Esophagus mucosa (tissue), 1 donor: ENCODE data around the gene BTBD7. TPM values are rescaled to one million over a fixed set of nuclear protein-coding genes. Genes with fewer than 3 reads are reported as not detected.
"Not testable (repeated sequence)": the region's sequence is repeated elsewhere in the genome, so short reads cannot be mapped to it uniquely, and the experiment has no call there.

Source experiments
- ATAC-seq: fragments of 200-7000 bp; cut with Tn5 transposase; one replicate; pipeline ENCODE4 v1.9.1; 2020
- total RNA-seq: library from RNA; stranded (reverse); gene quantifications from one replicate; pipeline ENCODE4 v1.2.4, GENCODE V29; 2023
- donor health status: DM: yes; HTN: yes; CAD: no.

Gene BTBD7
- total RNA-seq, 1 donor from 2014 or later = 26.6 TPM

DNA sequence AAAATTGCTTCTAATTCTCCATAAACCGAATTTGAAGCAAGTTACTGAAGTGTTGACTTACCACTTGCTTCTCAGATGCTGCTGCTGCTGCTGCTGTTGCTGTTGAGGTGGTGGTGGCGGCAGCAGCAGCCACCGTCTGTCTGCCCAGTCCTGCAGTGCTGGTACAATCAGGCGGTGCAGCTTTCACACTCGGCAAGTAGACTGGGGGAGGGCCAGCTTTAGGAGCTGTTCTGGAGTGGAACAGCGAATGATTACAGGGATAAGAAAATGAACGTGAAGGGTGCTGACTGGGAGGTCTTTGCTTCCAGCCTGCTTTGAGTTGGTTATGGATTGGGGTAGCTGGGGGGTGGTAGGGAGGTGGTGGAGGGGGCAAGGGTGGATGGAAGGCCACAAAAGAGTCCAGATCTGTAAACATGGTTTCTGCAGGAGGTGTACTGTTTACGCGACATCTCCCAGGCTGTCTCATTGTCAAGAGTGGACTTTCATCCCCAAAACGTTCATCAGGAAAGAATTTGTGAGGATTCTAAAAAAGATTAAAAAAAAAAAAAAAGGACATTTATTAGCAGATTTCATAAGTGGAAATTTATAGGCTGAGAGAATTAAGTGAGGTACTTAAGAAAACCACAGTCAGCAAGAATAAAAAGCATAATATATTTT is 86.9 kb downstream of the BTBD7 start:
- no peak for ATAC-seq

DNA sequence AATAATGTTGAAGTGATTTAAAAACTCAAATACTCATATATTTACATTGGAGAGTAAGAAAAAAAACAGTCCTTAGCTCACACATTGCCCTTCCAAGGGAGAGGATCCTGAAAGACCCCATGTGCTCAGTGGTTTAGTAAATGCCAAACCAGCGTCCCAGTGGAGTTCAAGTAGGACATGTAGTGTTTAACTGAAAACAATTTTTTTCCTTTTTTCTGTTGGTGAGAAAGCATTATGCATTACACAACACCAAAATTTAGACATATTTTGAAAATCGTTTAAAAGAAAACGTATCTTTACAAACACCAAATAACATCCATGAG is 92.2 kb downstream of the BTBD7 start:
- no peak for ATAC-seq

DNA sequence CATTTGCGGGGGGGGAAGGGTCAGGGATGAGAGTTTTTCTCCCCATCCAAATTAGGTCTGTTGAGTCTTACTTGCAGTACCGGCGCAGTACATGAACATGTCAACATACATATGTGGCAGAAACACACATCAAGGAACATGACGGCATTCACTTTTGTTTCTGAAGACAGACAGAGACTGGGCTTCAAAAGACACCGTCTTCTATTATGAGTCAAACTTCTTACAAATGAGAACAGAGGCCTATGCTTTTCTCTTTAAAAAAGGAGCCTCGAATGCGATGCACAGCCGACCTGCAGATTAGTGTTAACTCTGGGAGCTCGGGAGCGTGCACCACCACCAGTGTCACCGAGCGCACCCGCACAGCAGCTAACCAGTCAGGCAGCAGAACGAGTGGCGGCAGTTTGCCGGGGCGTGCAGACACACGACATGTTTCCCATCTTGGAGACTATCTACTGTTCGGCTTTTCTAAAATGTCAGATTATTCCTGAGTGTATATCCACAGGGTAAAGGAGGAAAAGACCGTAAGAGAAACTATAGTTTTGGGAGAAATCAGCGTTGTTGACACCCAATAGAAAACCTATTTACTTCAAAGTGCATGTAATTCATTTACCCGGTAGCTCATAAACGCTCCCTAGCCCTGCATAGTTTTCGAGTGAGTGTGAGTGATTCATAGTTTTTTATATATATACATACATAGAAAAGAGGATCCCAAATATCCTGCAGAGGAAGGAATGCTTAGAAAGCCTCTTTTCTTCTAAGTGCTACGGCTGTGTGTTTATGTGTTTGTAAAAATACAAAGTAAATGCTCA is 92.8 kb downstream of the BTBD7 start:
- no peak for ATAC-seq

DNA sequence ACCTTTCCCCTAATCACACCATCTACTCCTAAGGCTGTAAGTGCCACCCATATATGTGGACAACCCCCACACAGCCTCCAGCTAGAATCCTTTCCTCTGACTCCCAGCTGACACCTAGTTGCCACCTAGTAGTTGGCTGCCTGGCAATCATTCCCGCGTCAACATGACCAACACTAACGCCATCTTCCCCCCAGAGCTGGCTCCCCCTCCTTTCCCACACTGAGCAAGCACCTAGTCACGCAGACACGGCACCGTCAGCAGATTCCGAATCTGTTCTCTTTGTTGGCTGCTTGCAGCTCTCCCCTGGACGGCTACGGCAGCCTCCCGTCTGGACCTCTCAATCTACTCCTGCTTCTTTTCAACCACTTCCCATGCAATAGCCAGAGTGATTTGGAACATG is 98.0 kb downstream of the BTBD7 start:
- peak; percentile 65 for ATAC-seq

DNA sequence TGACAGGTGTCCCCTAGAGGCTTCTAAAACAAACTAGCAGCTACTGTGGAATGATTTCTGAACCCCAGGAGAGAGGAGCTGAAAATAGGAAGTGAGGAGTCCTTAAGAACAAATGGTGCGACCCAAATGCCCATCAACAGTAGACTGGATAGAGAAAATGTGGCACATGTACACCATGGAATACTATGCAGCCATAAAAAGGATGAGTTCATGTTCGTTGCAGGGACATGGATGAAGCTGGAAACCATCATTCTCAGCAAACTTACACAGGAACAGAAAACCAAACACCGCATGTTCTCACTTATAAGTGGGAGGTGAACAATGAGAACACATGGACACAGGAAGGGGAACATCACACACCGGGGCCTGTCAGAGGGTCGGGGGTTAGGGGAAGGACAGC is 99.8 kb downstream of the BTBD7 start:
- ATAC-seq = not testable (repeated sequence)

DNA sequence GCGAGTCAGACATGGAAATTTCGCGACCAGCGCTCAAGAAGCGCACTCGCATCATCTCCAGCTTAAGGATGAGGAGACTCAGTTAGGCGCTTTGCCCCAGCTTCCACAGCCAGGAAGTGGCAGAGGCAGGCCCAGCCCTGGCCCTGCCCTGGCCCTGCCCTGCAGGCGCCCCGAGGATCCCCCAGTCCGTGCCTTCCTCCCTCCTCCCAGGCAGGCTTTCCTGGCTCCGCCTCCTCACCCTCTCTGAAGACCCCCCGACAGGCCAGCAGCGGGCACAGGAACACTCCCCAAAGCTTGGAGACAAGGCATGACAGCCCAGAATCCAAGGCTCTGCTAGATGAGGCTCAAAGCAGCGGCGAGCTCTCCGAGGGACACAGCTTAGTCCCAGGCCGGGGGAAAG is 100.7 kb downstream of the BTBD7 start:
- no peak for ATAC-seq

DNA sequence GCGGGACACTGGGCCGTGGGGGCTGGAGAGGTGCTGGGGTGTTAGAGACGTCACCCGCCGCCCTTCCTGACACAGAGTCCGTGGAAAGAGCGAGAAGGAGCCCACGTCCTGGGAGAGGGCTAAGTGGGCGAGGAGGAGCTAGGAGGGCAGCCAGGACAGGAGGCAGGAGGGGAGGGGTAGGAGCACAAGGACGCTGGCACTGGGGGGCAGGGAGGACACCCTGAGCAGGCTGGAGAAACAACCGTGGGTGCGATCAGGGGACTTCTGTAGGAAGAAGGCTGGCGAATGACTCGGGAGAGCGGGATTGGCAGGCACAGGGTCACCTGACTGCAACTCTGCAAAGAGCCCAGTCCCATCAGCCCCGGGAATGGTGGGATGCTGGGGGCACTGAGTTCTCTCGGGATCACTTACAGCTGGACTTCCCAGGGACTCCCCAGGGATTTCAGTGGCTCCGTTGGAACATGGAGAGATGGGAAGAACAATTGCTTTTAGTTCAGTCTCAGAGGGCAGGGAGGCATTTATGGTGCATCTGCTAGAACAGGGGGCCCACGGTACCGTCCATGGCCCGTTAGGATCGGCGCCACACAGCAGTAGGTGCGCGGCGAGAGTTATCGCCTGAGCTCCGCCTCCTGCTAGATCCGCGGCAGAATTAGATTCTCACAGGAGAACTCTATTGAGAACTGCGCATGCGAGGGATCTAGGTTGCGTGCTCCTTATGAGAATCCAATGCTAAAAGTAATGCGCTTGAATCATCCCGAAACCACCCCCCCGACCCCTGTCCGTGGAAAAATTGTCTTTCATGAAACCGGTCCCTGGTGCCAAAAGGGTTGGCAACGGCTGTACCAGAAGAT is 101.5 kb downstream of the BTBD7 start:
- peak; percentile 27 for ATAC-seq

DNA sequence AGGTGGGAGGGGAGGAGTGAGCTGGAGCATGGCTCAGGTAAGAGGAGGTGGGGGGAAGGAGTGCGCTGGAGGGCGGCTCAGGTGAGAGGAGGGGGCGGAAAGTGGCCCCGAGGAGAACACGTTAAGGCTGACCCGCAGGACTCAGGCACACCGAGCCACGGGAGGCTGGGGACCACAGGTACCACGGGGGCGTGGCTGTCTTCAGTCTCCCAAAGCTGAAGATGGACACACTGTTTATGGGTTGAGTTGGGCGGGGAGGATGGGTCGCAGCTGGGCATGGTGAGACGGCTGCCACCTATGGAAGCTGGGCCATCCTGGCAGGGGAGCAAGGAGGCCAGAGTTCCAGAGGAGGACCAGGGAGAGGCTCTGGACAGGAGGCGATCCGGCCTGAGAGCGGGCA is 102.3 kb downstream of the BTBD7 start:
- ATAC-seq = no peak

DNA sequence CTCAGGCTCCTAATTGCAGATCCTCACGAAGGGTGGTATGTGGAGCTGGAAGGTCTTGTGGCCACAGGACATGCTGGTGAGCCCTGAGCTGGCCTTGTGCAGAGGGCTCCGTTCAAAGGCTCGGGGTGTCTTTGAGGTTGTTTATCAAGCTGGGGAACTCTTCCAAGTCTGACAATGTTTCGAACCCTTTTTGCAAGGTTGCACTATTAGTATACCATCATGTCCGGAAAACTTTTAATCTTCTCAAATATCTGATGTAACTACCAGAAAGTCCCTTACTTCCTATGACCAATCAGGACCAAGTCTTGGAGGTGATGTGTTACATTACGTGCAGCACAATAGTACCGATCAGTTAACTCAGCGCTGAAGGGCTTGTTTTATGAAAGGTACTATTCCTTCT is 104.3 kb downstream of the BTBD7 start:
- no peak for ATAC-seq

DNA sequence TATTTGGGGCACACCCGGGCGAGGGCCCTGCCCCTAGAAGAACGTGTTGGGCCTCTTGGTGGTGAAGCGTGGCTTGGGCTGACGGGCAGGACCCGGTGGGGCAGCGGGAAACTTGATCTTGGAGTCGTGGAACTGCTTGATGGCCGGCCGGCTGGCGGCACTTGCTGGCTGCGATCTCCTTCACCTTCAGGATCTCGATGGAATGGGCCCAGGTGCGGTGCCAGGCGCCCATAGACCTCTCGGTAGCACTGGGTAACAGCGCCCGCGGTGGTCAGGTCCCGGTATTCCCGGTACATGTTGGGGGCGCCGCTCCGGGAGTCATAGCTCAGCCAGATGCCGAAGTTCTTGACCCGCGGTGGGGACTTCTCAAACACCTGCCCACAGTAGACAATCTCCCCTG is 109.3 kb downstream of the BTBD7 start:
- ATAC-seq = no peak

DNA sequence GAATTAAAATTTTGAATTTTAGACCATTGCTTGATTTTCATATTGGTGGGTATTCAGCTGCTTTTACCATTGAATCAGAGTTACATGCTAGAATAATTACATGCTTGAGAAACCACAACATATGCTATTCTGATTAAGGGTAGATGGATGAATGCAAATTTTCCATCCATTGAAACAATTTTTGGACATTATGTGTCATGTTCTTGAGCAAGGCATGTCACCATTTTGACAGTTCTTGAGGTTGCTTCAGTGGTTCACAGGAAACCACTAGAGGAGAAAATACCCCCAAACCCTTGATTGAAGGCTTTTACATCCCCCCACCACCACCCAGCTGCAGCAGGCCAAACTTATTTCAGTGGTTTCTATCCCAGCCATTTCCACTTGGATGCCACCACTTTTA is 112.3 kb downstream of the BTBD7 start:
- ATAC-seq = no peak

DNA sequence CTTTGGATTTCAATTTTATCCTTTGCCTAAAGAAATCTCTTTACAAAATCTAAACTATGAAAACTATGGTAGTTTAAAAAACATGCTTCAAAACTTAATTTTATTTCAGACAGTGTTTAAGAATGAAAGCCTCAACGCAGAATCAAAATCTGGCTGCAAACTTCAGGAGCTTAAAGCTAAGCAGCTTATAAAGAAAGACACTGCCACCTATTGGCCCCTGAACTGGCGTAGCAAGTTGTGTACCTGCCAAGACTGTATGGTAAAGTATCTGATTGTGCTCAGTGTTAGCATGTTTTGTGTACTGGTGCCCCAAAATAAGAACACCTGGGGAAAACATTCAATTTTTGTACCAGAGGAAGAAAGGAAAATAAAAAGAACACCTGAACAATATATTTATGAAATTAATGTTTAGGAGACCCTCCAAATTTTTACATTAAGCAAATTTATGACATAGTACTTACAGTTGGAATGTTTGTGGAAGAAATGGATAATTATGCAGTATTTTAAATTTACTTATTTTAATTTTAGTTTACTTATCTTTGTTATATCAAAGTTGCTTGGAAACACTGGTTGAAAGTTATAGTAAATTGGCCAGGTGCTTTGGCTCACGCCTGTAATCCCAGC is 113.6 kb downstream of the BTBD7 start:
- ATAC-seq = peak; percentile 83

DNA sequence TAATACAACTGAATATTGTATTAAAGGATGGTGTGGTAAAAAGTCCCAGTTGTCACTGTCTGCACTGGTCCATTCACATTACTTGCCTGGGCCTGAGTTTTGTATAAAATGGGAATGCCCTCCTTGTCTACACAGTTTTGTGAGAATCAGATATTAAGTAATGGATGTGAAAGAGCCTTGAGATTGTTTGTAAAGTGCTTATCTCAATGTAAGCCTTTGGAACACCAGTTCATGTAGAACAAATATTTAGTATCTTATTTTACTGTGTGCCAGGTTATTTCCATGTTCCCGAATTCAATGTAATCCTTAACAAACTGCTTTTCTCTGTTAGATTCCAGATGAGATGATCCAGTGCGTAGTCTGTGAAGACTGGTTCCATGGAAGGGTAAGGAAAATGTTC is 118.2 kb downstream of the BTBD7 start:
- ATAC-seq = no peak

DNA sequence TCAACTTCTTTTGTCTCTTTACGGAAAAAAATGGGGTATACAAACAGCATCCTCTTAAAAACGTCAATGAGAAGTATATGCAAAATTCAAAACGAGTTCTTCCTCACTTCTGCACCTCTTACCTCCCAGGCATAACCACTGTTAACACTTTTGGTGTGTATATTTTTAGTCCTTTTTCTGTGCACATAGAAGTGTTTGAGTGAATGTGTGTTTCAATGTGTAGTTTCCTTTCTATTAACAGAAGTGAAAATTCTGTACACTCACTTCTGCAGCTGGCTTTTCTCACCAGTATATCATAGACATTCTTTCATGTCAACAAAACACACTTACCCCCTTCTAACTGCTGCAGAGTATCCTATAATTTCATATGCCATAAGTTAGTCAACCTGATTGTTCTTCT is 120.4 kb downstream of the BTBD7 start:
- no peak for ATAC-seq

DNA sequence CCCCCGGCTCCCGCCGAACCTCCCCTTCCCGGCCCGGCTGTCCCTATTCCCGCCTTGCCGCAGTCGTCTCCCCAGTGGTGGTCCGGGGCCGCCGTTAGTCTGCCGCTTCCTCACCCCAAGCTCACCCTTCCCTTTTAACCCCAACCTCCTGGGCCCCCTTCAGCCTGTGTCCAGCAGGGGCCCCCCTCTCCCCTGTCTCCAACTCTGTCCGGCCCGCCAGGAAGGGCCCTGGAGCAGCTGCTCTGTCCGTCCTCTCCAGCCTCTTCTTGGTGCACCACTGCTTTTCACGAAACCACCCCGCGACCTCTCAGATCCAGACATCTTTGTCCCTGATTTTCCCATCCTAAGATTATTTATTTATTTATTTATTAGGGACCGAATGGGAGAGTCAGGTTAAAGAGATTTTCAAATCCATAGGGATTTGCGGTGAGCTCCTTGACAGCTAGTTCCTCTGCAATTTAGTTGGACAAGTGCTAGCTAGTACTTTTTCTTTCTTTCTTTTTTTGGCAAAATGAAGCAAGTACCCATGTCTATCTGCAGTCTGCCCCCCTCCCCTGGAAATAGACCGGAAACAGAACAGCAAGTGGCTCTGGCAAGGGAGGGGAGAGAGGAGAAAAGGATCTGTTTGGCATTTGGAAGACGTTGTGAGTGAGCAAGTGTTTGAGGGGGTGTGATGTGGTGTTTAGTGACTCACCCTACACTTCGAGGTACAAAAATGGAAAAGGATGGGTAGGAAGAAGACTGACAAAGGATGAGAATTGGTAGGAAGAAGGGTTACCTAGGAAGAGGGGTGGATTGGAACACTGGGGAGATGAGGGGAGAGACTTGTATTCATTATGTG is 125.1 kb downstream of the BTBD7 start:
- ATAC-seq = peak; percentile 46

DNA sequence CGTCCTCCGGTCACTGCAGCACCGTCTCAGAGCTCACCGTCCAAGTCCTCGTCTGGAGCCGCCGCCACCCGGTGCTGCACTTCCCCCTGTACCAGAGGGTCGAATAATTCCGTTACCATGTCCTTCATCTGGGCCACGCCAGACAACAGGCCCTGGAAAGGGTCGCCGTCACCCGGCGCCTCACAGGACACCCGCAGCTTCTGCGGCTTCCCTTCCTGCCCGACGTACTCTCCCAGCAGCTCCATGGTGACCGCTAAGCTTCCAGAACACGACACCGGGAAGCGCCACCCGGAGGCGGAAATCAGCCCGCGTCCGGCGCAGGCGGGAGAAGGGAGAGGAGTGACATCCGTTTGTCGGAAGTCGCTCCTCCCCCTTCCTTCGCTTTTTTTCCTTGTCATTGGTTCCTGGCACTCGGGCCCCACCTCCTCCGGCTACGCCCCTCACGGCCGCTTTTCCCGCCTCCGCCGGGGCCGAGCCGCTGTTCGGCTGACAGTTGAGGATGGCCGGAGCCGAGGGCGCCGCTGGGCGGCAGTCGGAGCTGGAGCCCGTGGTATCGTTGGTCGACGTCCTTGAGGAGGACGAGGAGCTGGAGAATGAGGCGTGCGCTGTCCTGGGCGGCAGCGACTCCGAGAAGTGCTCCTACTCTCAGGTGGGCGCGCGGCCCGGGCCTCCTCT is 125.9 kb downstream of the BTBD7 start, which contains the start of the genes GON7 and UBR7:
TSS of gene GON7 (minus strand) at position 273 of the 675 bp plus-strand sequence. CDS start at position 245, 28 bp downstream.
TSS of gene UBR7 (plus strand) at position 464 of the 675 bp plus-strand sequence. CDS start at position 500, 36 bp downstream.
- peak; percentile 98 for ATAC-seq

DNA sequence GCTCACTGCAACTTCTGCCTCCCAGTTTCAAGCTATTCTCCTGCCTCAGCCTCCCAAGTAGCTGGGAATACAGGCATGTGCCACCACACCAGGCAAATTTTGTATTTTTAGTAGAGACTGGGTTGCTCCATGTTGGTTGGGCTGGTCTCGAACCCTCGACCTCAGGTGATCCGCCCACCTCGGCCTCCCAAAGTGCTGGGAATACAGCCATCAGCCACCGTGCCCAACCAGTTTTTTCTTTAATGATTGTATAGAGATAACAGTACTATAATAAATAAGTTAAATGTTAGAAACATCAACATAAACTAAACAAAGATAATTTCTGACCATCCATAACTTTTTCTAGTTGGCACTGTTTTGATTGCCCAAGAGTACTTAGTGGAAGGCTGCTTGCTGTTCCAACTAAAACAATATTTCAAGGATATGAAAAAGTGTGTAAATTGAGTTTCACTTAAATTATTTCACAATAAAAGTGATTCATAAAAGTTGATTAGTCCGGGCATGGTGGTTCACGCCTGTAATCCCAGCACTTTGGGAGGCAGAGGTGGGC is 131.6 kb downstream of the BTBD7 start:
- ATAC-seq = no peak

DNA sequence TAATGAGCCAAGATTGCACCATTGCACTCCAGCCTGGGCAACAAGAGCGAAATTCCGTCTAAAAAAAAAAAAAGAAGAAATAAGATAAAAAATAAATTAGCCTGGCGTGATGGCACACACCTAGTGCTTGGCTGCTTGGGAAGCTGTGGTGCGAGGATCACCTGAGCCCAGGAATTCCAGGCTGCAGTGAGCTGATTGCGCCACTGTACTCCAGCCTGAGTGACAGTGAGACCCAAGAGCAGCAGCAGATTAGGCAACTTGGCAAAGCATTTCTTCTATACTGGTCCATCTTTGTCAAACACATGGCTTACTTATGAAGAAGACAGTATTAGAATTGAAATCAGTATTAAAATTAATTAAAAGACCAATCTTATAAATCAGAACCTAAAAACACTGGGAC is 132.3 kb downstream of the BTBD7 start:
- ATAC-seq = no peak

DNA sequence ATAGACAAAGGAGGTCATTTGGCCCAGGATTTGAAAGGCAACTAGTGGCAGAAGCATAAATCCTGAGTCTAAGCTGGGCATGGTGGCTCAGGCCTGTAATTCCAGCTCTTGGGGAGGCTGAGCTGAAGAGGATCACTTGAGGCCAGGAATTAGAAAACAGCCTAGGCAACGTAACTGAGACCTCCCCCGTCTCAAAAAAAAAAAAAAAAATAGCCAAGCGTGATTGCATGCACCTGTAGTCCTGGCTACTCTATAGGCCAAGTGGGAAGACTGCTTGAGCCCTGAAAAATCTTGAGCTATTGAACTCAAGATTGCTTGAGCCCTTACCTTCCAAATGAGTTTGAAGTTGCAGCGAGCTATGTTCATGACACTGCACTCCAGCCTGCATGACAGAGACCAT is 133.8 kb downstream of the BTBD7 start:
- ATAC-seq = no peak

DNA sequence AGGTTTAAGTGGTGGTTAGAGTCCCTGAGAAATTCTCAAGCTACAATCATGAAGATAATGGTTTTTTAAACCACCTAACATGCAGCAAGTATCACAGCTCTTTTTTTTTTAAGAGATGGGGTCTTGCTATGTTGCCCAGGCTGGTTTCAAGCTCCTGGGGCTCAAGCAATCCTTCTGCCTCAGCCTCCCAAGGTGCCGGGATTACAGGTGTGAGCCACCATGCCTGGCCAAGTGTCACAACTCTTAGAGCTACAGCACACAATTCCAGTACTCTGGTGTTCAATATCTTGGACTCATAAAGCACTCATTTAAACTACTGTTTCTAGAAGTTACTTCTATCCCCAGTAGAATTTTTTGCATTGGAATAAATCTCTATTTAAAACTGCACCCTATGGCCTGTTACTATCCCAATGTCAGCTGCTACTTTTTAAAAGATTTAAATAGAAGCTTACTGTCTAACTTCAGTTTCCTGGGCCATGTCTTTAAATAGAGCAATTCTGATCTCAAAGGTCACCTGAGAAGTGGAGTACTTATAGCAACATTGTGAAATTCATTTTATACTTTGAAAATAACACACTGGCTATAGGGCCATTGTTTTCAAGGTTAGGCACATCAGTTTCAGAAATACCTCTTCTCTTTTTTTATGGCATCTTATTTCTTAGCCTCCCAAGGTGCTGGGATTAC is 137.4 kb downstream of the BTBD7 start:
- no peak for ATAC-seq
